ENCODE measurements around the gene CALY. TPM values are rescaled to one million over a fixed set of nuclear protein-coding genes. Genes with fewer than 3 reads are reported as not detected.
A peak's percentile ranks its signal among the peaks of the same experiment; 100 is the strongest.

The CALY gene
- total RNA-seq, 1 experiment from 2014 or later = not detected

- Histone ChIP-seq H3K4me3 (ENCODE audit: low read length) (no peak overlapping the region), H3K79me2 (ENCODE audit: low read length) (peaks cover 8% of the 10 kb centered on the region; the same call in 1 of the 2 replicates), H2AFZ (ENCODE audit: low read length) (no peak overlapping the region), H3F3A (ENCODE audit: low read length, unreplicated experiment) (no peaks in the 10 kb centered on the region), H3K27me3 (ENCODE audit: low read length) (no peaks in the 10 kb centered on the region), H3K9me3 (ENCODE audit: low read length) (no peaks in the 10 kb centered on the region), H3K36me3 (ENCODE audit: low read depth, low read length) (no peaks in the 10 kb centered on the region; the same call in 1 of the 2 replicates), H3K9me2 (replicated peaks; ENCODE audit: low read length) (no peaks in the 10 kb centered on the region), H3K9ac (ENCODE audit: low read length) (no peak overlapping the region), H3K4me1 (ENCODE audit: insufficient read depth, low read length) (peaks cover 3% of the 10 kb centered on the region; the same call in 1 of the 2 replicates), H4K20me1 (ENCODE audit: low read length) (no peaks in the 10 kb centered on the region), H3K4me2 (ENCODE audit: low read length) (no peak overlapping the region), H3K27ac (ENCODE audit: low read length) (no peak overlapping the region)
- intact Hi-C loops (cut with micrococcal nuclease) = no loop called here
- CTCF ChIA-PET = no interaction called here
- no peak for TF ChIP-seq EZH2 (IDR thresholded peaks at IDR 0.05; ENCODE audit: low read length, unreplicated experiment)
- no peak for TF ChIP-seq EZH2phosphoT487 (IDR thresholded peaks at IDR 0.05; ENCODE audit: borderline replicate concordance, low read length)
- TF ChIP-seq CTCF (conservative IDR thresholded peaks at IDR 0.05; ENCODE audit: low read depth, low read length) = no peak
- no peak for ATAC-seq
- POLR2A ChIA-PET (ENCODE audit: unreplicated experiment) = no interaction called here
- DNase-seq = no peak
- no TSS peak for BruUV-seq (replicated peaks)
Measured at GRCh38 chr10:133375357-133376115, 38.8 kb upstream of the CALY start.

DNA sequence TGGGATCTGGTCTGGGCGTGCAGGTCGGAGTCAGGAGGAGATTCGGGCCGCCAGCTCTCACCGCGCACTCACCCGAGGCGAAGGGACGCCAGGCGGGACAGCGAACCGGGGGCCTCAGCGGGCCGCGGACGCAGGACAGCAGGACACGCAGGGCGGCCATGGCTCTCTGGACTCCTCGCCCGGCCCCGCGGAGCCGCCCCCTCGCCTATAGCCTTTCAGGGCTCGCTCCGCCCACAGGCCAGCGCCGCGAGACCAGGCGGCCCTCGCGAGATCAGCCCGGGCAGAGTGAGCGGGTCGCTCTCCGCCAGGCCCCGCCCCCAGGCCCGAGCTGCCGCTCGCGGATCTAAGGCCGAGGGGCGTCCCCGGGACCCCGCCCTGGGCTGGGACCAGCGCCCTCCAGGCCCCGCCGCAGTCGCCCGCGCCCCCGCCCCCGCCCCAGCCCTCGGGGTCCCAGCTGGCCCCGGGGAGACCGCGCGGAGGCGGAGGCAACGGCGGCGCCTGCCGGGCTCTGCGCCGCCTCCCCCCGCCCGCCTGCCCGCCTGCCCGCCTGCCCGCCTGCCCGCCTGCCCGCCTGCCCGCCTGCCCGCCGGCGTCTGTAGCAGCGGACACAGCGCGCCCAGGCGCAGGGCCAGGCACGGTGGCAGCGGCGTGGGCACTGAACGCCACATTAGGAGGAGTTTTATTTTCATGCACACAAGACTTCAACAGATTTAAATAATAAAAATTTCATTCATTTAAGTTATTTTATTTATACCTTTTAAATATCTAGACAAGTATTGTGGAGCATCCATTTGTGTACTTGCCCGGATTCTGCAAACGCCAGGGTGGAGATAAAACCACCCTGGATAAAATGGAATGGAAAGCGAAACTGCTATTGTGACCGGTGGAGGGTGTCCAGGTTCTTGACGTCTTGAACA, 36.7 kb upstream of the CALY start, which contains the start of gene ECHS1:
TSS of gene ECHS1 (minus strand) at position 181 of the 917 bp plus-strand sequence. CDS start at position 160, 21 bp downstream.
- ATAC-seq (peak; percentile 99), DNase-seq (peak; percentile 89)
- ChIA-PET CTCF (no interaction called here), POLR2A (ENCODE audit: unreplicated experiment) (no interaction called here)
- Histone ChIP-seq H3K27ac (ENCODE audit: low read length) (no peak within 1 kb of the TSS), H3K4me2 (ENCODE audit: low read length) (peak within 1 kb of the TSS; percentile 72), H2AFZ (ENCODE audit: low read length) (no peak within 1 kb of the TSS), H3K4me1 (ENCODE audit: insufficient read depth, low read length) (peaks cover 3% of the 10 kb centered on the region; the same call in 1 of the 2 replicates), H3K9me2 (replicated peaks; ENCODE audit: low read length) (no peaks in the 10 kb centered on the region), H3K36me3 (ENCODE audit: low read depth, low read length) (peaks cover 7% of the 10 kb centered on the region; the same call in 1 of the 2 replicates), H3K9me3 (ENCODE audit: low read length) (no peaks in the 10 kb centered on the region), H3K27me3 (ENCODE audit: low read length) (no peaks in the 10 kb centered on the region), H3K4me3 (ENCODE audit: low read length) (peak within 1 kb of the TSS; percentile 70), H4K20me1 (ENCODE audit: low read length) (no peaks in the 10 kb centered on the region), H3K79me2 (ENCODE audit: low read length) (peaks cover 8% of the 10 kb centered on the region; the same call in 1 of the 2 replicates), H3K9ac (ENCODE audit: low read length) (peak within 1 kb of the TSS; percentile 73), H3F3A (ENCODE audit: low read length, unreplicated experiment) (no peaks in the 10 kb centered on the region)
- no TSS peak for BruUV-seq (replicated peaks)
- intact Hi-C loops (cut with micrococcal nuclease) = no loop called here
- TF ChIP-seq EZH2 (IDR thresholded peaks at IDR 0.05; ENCODE audit: low read length, unreplicated experiment) (no peak), EZH2phosphoT487 (IDR thresholded peaks at IDR 0.05; ENCODE audit: borderline replicate concordance, low read length) (no peak)

DNA sequence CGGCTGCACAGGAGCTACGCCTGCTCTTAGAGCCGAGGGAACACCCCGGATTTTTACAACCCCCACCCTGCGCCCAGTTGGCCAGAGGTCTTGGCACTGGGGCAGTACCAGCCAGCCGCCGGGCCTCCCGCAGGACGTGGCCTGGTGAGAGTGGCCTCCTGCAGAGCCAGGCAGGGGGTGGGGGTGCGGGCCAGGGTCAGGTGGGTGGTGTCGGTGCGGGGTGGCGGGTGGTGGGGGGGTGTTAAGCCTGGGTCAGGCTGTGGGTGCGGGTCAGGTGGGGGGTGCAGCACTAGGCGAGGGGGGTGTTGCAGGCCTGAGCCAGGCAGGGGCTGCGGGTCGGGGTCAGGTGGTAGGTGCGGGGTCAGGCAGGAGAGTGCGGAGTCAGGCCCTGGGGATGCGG, 35.8 kb upstream of the CALY start:
- BruUV-seq (replicated peaks) = no TSS peak
- no peak overlapping the region for H2AFZ ChIP-seq (ENCODE audit: low read length)
- peaks cover 3% of the 10 kb centered on the region; the same call in 1 of the 2 replicates for H3K4me1 ChIP-seq (ENCODE audit: insufficient read depth, low read length)
- no peaks in the 10 kb centered on the region for H3K9me2 ChIP-seq (replicated peaks; ENCODE audit: low read length)
- intact Hi-C loops (cut with micrococcal nuclease) = no loop called here
- H3F3A ChIP-seq (ENCODE audit: low read length, unreplicated experiment) = no peaks in the 10 kb centered on the region
- H3K9me3 ChIP-seq (ENCODE audit: low read length) = no peaks in the 10 kb centered on the region
- POLR2A ChIA-PET (ENCODE audit: unreplicated experiment) = no interaction called here
- H3K36me3 ChIP-seq (ENCODE audit: low read depth, low read length) = peaks cover 7% of the 10 kb centered on the region; the same call in 1 of the 2 replicates
- H3K27ac ChIP-seq (ENCODE audit: low read length) = no peak overlapping the region
- H4K20me1 ChIP-seq (ENCODE audit: low read length) = no peaks in the 10 kb centered on the region
- CTCF ChIA-PET = no interaction called here
- DNase-seq (no peak), ATAC-seq (no peak)
- H3K79me2 ChIP-seq (ENCODE audit: low read length) = peaks cover 8% of the 10 kb centered on the region; the same call in 1 of the 2 replicates
- peak overlapping the region; percentile 58 for H3K4me3 ChIP-seq (ENCODE audit: low read length)
- peak overlapping the region; percentile 70 for H3K4me2 ChIP-seq (ENCODE audit: low read length)
- TF ChIP-seq EZH2phosphoT487 (IDR thresholded peaks at IDR 0.05; ENCODE audit: borderline replicate concordance, low read length) (no peak), EZH2 (IDR thresholded peaks at IDR 0.05; ENCODE audit: low read length, unreplicated experiment) (no peak), CTCF (conservative IDR thresholded peaks at IDR 0.05; ENCODE audit: low read depth, low read length) (no peak)
- H3K27me3 ChIP-seq (ENCODE audit: low read length) = no peaks in the 10 kb centered on the region
- no peak overlapping the region for H3K9ac ChIP-seq (ENCODE audit: low read length)

All from PC-3 (cell line).